NCI-H1105 (cell line): Measurements from ENCODE around the gene CXCL9.
"Not testable (repeated sequence)": the region's sequence is repeated elsewhere in the genome, so short reads cannot be mapped to it uniquely, and the experiment has no call there.

Source experiments
- DNase-seq: peaks from one replicate; lab custom pipeline; 2025; lab: John Stamatoyannopoulos, UW

CXCL9 gene

DNA sequence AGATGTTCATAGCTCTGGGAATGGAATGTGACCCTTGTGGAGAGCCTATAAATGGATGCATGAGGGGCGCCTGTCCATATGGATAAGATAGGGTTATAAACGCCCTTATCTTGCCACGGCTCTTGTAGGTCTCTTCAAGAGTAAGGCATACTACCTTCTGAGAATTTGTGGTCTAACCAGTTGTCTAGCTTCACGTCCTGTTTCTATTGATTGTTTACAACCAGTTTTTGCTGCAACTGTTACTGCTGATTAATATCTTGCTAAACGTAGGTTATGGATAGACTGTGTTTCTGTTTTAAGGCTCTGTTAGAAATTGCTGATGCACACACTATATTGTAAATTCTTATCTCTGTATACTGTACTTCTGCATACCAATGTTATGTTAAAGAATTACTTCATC lies 52.5 kb downstream of the CXCL9 start:
- DNase-seq, result not testable (repeated sequence)

DNA sequence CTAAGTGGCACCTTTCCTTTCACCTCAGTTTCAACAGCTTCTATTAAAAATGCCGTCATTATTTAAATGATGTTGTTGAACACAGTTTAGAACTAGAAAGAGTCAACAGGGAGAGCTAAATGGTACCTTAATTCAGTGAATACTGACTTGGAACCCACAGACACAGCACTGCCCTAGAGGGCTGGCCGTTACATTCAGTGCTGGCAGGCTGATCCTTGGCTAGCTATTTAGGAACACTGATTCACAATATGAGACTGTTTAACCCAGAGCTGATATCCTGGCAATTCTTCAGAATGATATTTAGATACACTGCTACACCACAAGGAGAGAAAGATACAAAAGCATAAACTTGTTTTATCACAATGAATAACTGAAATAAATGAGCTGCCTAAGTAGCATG lies 53.8 kb downstream of the CXCL9 start:
- no peak for DNase-seq
